DOHH2 (cell line): ENCODE data around the gene CCDC117.

ENCODE experiments used
- EZH2phosphoT487 ChIP-seq: fragments of 200-600 bp; sonication (generic); IDR thresholded peaks from 2 replicates; pipeline ENCODE4 v1.6.1; 2017; ENCODE audit warnings: borderline replicate concordance, mild to moderate bottlenecking, antibody characterized with exemption, low read length, moderate library complexity, mixed read lengths
- TF ChIP-seq, protein P1 (sequence below): fragments of 200-600 bp; sonication (generic); IDR thresholded peaks from one replicate; pipeline ENCODE4 v1.5.1; 2014; ENCODE audit warnings: antibody characterized with exemption, mild to moderate bottlenecking, low read depth, low read length; ENCODE audit not compliant: poor library complexity, severe bottlenecking

GRCh38 chr22:28791841-28792490 is 19.5 kb downstream of the CCDC117 start:
- TF ChIP-seq, protein P1, sequence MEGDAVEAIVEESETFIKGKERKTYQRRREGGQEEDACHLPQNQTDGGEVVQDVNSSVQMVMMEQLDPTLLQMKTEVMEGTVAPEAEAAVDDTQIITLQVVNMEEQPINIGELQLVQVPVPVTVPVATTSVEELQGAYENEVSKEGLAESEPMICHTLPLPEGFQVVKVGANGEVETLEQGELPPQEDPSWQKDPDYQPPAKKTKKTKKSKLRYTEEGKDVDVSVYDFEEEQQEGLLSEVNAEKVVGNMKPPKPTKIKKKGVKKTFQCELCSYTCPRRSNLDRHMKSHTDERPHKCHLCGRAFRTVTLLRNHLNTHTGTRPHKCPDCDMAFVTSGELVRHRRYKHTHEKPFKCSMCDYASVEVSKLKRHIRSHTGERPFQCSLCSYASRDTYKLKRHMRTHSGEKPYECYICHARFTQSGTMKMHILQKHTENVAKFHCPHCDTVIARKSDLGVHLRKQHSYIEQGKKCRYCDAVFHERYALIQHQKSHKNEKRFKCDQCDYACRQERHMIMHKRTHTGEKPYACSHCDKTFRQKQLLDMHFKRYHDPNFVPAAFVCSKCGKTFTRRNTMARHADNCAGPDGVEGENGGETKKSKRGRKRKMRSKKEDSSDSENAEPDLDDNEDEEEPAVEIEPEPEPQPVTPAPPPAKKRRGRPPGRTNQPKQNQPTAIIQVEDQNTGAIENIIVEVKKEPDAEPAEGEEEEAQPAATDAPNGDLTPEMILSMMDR: no peak
- no peak for TF ChIP-seq EZH2phosphoT487
